GM13976 (cell line): ENCODE data around the gene SPECC1L.

ENCODE experiments used
- DNase-seq: peaks from one replicate; pipeline ENCODE4 v3.0.0; 2012; ENCODE audit warnings: low spot score
- CTCF ChIP-seq: IDR thresholded peaks from 2 replicates; pipeline ENCODE4 v1.5.1; 2012; ENCODE audit warnings: borderline replicate concordance, mild to moderate bottlenecking; ENCODE audit not compliant: insufficient read depth; ENCODE audit errors: extremely low read depth, missing control alignments, control extremely low read depth
- in situ Hi-C: fragments of 300-500 bp; cut with MboI; formaldehyde crosslinking; loops from one replicate; pipeline ENCODE4 v1.12.0; 2022; ENCODE audit warnings: low sequenced_read_pairs, mixed read lengths, inconsistent platforms; ENCODE audit not compliant: unreplicated experiment

Gene SPECC1L

DNA sequence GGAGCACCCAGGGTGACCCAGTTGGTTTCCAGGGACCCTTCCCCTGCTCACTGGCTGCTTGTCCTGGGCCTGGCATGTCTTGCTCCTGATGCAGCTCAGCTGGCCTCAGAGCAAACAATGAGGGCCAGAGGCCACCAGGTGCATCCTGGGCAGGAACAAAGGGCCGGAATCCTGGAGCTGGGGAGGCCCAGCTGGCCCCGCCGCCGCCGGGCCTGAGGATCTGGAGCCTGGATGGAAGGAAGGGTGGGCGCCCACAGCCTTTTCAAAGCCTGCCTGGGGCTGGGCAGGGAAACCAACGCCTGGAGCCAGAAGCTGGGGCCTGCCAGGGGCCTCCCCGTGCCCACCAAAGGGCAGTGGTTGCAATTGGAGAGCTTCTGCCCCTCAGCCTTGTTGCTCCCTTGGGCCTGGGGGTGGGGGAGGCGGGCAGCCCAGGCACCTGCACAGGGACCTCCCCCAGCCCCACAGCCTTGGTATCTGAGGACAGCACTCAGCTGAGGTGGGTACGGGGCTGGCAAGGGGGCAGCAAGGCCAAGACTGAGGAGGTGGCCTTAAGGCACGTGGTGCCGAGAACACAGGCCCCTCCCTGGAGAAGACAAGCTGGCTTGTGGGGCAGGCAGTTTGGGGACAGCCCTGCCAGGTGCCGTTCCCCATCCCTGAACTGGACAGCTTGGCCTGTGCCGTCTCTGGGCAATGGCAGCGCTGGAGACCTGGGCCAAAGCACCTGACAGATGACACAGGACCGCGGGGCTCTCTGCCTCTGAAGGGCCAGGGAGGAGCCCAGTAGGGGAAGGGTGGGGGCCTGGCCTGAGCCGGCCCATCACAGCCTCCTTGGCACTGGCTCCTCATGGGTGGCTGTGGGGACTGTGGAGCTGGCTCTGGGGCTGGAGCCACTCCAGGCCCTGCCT, 149.7 kb downstream of the SPECC1L start:
- DNase-seq, result no peak
- TF ChIP-seq CTCF, result no peak
- in situ Hi-C loops, result no loop called here

DNA sequence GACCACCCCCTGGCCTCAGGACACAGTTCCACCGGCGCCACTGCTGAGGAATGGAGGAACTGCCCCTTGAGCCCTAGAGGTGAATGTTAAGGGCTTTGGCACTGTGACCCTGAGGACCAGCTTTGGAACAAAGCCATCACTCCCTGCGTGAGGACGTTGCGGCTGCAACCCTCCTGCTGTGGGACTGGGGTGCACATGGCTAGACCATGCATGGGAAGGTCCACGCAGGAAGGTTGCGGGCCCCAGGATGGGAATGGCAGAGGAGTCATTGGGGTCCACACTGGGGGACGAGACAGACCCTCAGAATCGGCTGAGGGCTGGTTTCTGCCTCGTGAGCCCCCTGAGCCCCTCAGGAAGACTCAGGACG, 150.3 kb downstream of the SPECC1L start:
- in situ Hi-C loops, result no loop called here

DNA sequence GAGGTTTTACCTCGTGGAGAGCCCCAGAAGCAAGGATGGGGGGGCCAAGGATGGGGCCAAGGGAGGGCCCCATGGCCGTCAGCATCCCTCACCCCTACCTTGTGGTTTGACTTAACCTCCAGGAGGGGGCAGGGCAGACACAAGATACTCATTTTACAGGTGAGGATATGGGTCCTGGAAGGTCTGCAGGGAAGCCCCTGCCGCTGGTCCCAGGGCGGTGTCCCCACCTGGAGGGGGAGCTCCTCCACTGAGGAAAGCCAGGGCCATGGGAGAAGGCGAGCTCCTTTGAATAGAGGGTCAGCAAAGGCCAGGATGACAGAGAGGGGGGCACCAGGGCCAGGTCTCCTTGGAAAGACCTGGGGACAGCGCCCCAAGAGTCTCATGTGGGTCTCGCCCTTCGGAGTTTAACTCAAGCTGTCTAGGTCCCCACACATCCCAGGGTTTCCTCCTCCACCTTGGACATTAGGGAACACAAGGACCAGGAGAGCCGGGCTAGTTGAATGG, 150.8 kb downstream of the SPECC1L start:
- peak; percentile 19 for TF ChIP-seq CTCF
- DNase-seq, result peak; percentile 74
- in situ Hi-C loops, result no loop called here

More for the DNA sequence above, 150.3 kb downstream of the SPECC1L start:
- no peak for TF ChIP-seq CTCF
- no peak for DNase-seq

DNA sequence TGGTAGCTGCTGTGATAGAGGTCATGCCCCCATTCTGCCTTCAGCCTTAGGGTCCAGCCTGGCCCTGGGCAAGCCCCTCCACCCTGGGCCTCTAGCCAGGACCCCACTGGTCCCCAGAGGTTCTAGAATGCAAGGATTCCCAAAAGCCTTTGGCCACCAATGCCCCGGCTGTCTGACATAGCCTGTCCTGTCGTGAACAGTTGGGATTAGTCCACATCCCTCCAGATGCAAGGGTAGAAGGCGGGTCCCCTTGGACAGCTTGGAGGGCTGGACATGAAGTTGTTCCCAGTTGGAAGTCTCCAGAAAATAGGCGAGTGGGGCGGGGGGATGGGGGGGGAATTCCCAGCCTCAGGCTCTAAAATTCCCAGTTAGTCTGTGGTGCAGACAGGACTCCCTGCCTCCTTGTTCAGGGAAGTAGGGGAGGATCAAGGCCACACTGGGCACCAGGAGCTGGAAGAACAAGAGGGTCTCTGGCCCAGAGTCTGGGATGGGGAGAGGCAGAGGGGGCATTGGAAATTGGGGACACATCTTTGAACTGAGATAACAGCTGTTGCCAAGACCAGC, 151.6 kb downstream of the SPECC1L start:
- no peak for TF ChIP-seq CTCF
- in situ Hi-C loops, result no loop called here
- no peak for DNase-seq

- DNase-seq, result peak; percentile 93
- in situ Hi-C loops, result no loop called here
- TF ChIP-seq CTCF, result peak; percentile 90
Measured at GRCh38 chr22:24423519-24424000, 152.9 kb downstream of the SPECC1L start.

DNA sequence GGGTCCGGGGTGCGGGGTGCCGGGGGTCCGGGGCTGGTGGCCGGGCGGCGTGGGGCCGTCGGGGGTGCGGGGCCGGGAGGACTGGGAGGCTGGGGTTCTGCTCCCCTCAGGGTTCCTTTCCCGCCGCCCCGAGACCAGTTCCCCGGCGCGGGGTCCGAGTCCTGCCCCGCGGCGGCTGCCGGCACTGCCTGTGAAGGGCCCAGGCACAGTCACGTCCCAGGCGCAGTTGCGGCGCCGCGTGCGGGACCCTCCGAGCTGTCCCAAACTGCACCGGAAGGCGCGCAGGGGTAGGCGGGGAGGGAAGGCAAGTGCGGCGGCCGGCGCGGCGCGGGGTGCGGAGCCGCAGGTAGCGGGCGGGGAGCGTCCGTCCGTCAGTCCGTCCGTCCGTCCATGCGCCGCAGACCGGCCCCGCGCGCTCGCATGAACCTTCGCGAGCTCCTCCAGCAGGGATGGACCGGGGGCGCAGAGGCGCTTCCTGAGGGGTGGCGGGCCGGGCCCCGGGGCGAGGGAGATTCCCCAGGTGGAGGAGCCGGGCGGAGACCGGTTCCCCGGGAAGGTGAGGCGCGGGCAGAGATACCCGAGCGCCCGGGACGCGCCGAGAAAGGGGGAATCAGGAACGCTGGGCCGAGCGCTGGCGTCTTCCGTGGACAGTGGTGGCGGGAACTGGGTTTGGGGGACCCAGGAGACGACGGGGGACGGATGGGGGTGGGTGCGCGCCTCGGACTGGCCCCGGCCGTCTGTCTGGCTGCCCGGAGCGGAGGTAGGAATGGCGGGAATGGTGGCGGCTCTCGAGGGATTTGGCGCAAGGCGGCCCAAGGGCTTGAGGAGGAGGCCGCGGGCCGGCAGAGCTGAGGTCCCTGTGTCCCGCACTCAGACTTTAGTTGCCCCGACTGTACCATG, 153.6 kb downstream of the SPECC1L start:
- no peak for DNase-seq
- in situ Hi-C loops, result no loop called here
- TF ChIP-seq CTCF, result no peak
